ENCODE results near the gene CNGB1.

CNGB1 gene

GRCh38 chr16:57890752-57891111 is 80.2 kb downstream of the CNGB1 start:
- TF ChIP-seq TCF12 (IDR thresholded peaks at IDR 0.05; ENCODE audit: low read depth) (no peak), REST (IDR thresholded peaks at IDR 0.05; ENCODE audit: low read depth) (no peak), CREB1 (IDR thresholded peaks at IDR 0.05; ENCODE audit: low read depth) (no peak), TEAD4 (IDR thresholded peaks at IDR 0.05) (no peak), ZBTB7A (IDR thresholded peaks at IDR 0.05; ENCODE audit: low read depth) (no peak), RAD21 (IDR thresholded peaks at IDR 0.05; ENCODE audit: low read depth) (no peak), NFIC (IDR thresholded peaks at IDR 0.05) (no peak), EP300 (IDR thresholded peaks at IDR 0.05; ENCODE audit: borderline replicate concordance) (no peak), EGR1 (IDR thresholded peaks at IDR 0.05) (no peak), MAX (IDR thresholded peaks at IDR 0.05) (no peak), USF1 (IDR thresholded peaks at IDR 0.05) (no peak), TAF1 (IDR thresholded peaks at IDR 0.05; ENCODE audit: low read depth) (no peak), YY1 (IDR thresholded peaks at IDR 0.05; ENCODE audit: low read depth) (no peak), CEBPB (IDR thresholded peaks at IDR 0.05) (no peak)

GRCh38 chr16:57889960-57890751 is 80.8 kb downstream of the CNGB1 start:
- TF ChIP-seq TCF12 (IDR thresholded peaks at IDR 0.05; ENCODE audit: low read depth) (no peak), CREB1 (IDR thresholded peaks at IDR 0.05; ENCODE audit: low read depth) (no peak), EGR1 (IDR thresholded peaks at IDR 0.05) (no peak), REST (IDR thresholded peaks at IDR 0.05; ENCODE audit: low read depth) (no peak)

- TF ChIP-seq YY1 (IDR thresholded peaks at IDR 0.05; ENCODE audit: low read depth) (no peak), USF1 (IDR thresholded peaks at IDR 0.05) (no peak), CEBPB (IDR thresholded peaks at IDR 0.05) (no peak)
These were observed 81.4 kb downstream of the CNGB1 start for GRCh38 chr16:57889522-57889921.

- no peak for TF ChIP-seq TAF1 (IDR thresholded peaks at IDR 0.05; ENCODE audit: low read depth)
- TF ChIP-seq REST (IDR thresholded peaks at IDR 0.05; ENCODE audit: low read depth): no peak
- no peak for TF ChIP-seq FOXM1 (IDR thresholded peaks at IDR 0.05; ENCODE audit: borderline replicate concordance, low read depth)
- no peak for TF ChIP-seq CEBPB (IDR thresholded peaks at IDR 0.05)
- no peak for TF ChIP-seq NFIC (IDR thresholded peaks at IDR 0.05)
- no peak for TF ChIP-seq EGR1 (IDR thresholded peaks at IDR 0.05)
- no peak for TF ChIP-seq CREB1 (IDR thresholded peaks at IDR 0.05; ENCODE audit: low read depth)
- no peak for TF ChIP-seq TEAD4 (IDR thresholded peaks at IDR 0.05)
- no peak for TF ChIP-seq ZBTB7A (IDR thresholded peaks at IDR 0.05; ENCODE audit: low read depth)
- no peak for TF ChIP-seq MAX (IDR thresholded peaks at IDR 0.05)
- no peak for TF ChIP-seq YY1 (IDR thresholded peaks at IDR 0.05; ENCODE audit: low read depth)
- no peak for TF ChIP-seq TCF12 (IDR thresholded peaks at IDR 0.05; ENCODE audit: low read depth)
- no peak for TF ChIP-seq EP300 (IDR thresholded peaks at IDR 0.05; ENCODE audit: borderline replicate concordance)
- no peak for TF ChIP-seq USF1 (IDR thresholded peaks at IDR 0.05)
- TF ChIP-seq RAD21 (IDR thresholded peaks at IDR 0.05; ENCODE audit: low read depth): no peak
These were observed 81.8 kb downstream of the CNGB1 start for GRCh38 chr16:57889111-57889510.
